LoVo (cell line): ENCODE results near the gene EPAS1.

Source experiments
- DNase-seq: peaks from one replicate; pipeline ENCODE4 v3.0.0-alpha.2; 2016; ENCODE audit warnings: low spot score

Gene EPAS1

DNA sequence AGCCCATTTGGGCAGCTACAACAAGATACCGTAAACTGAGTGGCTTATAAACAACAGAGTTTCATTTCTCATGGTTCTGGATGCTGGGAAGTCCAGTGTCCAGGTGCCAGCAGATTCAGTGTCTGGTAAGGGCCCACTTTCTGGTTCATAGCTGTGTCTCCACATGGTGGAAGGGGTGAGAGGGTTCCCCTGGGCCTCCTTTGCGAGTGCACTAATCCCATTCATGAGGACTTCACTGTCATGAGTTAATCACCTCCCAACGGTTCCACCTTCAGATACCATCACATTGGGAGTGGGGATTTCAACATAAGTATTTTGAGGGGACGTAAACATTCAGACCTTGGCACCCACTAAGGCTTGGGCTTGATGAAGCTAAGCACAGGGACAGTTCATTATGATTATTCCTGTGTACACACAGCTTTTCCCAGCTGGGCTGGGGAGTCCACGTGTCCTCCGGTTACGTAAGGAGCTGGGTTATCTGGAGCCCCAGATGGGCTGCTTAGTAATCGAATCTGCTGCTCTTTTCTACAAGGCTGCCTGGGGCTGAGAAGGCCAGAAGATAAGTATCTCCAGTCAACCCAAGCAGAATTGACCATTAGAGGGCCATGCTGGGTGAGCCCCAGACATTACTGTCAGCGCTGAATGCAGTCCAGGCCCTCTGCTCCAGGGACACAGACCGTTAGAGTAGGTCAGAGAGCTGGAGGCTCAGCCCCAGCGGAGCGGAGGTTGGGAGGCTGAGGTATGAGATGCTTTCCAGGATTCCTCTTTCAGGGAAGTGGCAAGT lies 42.7 kb downstream of the EPAS1 start:
- no peak for DNase-seq

DNA sequence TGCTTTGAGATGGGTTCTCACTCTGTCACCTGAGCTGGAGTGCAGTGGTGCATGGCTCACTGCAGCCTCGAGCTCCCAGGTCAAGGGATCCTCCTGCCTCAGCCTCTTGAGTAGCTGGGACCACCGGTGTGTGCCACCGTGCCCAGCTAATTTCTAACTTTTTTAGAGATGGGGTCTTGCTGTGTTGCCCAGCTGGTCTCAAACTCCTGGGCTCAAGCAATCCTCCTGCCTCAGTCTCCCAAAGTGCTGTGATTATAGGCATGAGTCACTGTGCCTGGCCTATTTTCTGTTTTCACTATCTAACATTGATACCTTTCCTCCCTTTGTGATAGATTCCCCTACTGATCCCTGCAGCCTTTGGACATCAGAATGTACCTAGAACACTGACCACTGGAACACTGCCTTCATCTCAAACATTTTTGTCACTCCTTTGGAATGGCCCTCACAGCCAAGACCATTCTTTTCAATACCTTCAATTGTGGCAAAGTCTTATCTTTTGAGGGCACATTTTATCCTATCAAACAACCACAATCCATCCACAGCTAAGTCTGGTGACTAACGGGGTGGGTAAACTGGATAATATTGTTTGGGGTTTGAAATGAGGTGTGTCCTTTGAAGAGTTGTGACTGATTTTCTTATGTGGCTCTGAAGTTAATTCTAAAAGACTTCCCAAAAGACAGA lies 43.7 kb downstream of the EPAS1 start:
- DNase-seq: no peak

DNA sequence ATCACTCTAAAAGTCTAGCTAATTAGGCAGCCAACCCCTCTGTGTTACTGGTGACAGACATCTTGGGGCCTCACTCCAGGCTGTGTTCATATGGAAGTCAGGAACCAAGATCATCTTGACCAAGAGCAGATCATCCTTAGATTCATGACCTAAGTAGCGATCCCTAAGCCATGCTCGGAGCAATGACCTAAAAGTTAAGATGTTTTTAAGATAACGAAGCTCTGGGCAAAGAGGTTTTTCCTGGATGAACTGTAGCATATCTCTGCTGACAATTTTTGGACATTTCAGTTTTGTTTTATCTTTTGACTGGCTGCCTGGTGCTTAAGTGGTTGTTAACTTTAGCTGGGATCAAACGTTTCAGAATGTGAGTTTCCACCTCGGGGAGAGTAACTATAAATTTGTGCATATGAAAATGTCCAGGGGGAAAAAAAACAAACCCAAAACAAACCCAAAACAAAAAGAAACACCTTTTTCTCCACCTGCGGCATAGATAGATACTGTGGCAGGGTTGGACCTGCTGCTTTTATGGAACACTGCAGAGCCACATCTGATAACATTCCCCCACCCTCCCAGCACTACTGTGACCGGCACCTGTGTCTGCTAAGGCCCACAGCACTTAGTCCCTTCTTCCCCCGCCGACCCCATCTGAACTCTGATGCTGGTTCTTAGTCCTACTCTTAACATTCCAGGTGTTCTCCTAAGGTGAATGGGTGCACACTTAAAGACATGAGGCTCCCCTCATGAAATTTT lies 45.5 kb downstream of the EPAS1 start:
- DNase-seq: no peak

- no peak for DNase-seq
Measured at GRCh38 chr2:46344706-46345105, 47.5 kb downstream of the EPAS1 start.

DNA sequence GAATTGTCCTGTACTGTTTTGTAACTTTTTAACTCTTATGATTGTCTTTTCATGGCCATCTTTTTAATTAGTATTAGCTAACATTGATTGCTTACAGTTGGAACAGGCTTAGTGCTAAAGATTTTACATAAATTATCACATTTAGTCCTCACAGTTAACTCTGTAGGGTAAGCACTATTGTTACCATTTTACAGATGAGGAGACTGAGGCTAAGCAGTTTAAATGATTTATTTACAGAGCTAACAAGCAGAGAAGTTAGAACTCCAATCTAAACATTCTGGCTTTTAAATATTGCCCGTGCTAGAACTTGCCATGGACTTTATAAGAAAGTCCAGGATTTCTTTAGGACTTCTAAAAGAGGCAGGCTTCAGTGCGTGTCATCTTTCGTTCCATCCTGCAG lies 48.6 kb downstream of the EPAS1 start:
- DNase-seq: no peak

- DNase-seq: no peak
Measured at GRCh38 chr2:46346719-46347118, 49.5 kb downstream of the EPAS1 start.

DNA sequence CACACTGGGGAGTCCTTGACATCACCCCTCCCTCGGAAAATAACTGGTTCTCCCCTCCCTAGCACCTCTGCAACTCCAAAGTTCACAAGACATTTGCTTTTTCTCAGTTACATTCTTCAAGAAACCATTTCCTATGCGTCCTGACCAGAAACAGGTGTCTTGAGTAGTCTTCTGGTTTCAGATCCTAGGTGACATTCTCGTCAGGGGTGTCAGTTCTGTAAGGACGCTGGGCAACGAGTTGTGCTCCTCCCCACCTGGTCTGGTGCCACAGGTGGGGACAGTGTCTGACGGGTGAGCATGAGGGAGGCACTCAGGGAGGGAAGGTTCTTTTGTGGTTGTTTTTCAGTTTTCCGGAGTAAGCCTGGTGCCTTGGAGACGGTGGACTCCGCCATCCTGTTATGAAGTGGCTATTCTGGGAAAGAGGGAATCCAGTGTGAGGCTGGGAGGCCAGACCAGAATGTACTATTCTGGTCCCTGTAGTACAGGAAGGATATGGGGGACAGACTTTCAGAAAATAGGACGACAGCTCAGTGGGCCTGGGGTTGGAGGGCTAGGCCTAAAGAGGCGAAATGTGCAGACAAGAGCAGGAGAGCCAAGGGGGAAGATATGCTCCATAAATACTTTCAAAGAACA lies 50.6 kb downstream of the EPAS1 start:
- no peak for DNase-seq

- no peak for DNase-seq
Measured at GRCh38 chr2:46349115-46349547, 51.9 kb downstream of the EPAS1 start.

- no peak for DNase-seq
Measured at GRCh38 chr2:46350029-46350689, 53.0 kb downstream of the EPAS1 start.

- no peak for DNase-seq
Measured at GRCh38 chr2:46351098-46351749, 54.0 kb downstream of the EPAS1 start.

- no peak for DNase-seq
Measured at GRCh38 chr2:46351750-46352138, 54.5 kb downstream of the EPAS1 start.

DNA sequence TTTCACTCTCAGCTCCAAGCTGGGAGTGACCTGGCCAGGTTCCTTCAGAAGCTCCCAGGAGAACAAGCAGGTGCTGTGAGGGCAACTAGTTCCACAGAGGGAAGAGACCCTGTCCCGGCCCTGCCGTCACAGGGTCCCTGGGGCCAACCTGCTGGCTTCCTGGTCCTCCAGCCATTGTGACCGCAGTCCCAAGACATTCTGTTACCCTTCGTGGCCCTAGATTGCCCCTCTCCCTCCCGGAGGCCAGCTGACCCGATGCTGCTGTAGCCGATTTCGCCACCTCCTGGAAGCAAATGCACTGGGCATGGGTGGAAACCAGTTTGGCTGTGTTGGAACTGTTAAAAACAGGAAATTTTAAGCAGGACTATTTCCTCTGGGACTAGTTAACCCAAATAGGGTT lies 55.4 kb downstream of the EPAS1 start:
- no peak for DNase-seq

DNA sequence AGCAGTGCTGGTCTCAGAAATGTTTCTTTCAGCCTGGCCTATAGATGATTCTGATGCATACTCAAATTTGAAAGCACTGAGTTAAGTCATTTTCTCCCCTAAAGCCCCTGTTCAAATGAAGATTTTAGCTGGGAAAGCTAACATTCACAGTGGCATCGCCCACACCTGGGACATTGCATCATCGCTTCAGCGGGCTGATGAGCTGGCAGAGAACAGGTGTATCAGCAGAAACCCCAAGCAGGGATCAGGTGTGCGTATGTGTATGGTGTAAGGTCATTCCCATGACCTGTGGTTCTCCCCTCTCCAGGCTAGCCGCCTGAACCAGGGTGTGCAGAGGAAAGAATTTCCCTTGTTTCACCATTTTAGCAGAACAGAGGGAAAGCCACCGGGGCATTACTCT lies 56.3 kb downstream of the EPAS1 start:
- no peak for DNase-seq

GRCh38 chr2:46355756-46356155 lies 58.5 kb downstream of the EPAS1 start:
- DNase-seq: no peak

DNA sequence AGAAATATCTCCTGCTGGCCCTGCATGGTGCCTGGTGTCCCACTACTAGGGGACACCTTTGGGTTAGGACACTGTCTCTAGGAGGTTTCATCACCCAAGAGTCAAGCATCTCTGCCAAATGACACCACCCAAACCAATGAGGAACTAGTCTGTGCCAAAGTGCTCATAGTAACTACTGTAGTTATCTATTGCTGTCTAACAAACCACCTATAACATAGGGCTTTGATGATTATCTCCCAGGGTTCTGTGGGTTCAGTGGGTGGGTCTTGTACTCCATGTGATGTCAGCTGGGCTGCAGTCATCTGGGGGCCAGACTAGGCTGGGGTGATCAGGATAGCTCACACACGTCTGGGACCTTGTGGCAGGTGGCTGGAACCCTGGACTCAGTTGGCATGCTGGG lies 59.8 kb downstream of the EPAS1 start:
- DNase-seq: no peak

DNA sequence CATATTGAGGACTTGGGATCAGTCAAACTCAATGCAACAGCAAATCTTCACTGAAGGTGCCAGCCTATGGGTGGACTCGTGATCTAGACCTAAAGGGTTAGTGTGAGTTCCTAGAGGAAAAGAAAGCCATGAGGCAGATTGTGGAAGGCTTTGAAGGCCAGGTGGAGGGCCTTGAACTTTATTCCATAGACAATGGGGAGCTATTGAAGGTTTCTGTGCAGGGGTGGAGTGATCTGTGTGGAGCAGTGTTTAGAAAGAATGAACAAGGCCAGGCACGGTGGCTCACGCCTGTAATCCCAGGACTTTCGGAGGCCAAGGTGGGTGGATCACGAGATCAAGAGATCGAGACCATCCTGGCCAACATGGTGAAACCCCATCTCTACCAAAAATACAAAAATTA lies 61.5 kb downstream of the EPAS1 start:
- DNase-seq: no peak

DNA sequence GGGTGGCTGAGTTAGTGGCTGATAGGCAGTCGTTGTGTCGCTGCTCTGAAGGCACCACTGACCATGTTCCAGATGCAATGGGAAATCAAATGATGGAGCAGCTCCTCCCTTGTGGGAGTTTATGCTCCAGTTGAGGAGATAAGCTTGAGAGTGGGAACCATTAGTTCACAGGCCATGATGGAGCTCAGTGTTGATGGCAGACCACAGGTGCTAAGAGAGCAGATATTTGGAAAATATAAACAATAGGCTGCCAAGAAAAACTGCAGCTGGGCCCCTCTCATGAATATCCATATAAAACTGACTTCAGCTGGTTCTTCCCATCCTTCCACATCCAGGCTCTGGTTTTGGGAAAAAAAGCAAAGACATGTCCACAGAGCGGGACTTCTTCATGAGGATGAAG lies 63.1 kb downstream of the EPAS1 start:
- no peak for DNase-seq

DNA sequence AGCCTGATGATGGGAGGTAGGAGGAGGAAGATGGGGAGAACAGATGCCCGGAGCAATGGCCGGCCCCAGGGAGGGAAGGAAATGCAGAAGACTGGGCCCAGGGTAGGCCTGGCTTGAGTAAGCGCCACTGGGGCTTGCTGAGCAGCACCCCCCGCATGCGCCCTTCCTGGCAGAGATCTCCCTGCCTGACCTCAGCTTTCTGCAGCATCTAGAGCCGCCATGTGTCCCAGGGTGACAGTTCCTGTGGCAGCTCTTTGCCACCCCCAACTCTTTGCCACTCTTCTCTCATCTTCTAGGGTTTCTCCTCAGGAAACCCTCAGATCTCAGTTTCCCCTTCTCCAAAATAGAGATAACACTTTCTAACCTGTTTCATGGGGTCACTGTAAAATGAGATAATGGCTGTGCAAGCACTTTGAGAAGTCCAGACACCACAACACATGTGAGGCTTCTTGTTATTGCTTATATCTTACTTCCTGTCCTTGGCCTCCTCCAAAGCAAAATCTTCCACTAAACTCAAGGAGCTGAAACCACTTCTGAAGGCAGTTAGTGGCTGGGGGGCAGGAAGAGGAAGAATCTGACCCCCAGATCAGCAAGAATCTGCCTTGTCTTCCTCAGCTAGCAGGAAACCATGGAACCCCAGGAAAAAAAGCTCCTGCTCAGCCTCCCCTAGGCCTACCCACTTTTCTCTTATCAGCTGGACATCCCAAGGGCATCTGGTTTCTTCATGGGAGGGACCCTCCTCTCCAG lies 64.9 kb downstream of the EPAS1 start:
- no peak for DNase-seq

DNA sequence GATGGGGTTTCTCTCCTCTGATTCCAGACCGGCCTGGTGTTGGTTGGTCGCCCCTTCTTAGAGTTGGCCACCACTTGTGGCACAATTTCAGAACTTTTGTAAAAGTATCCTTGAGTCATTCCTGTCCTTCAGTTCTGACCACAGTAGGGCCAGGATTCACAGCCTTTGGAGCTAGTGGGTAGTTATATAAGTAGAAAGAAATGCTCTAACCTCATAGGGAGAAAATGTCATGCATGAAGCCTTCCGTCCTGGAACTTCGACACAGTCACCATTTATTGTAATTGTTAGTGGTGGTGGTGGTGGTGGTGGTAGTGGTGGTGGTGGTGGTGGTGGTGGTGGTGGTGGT lies 65.4 kb downstream of the EPAS1 start:
- DNase-seq: no peak

DNA sequence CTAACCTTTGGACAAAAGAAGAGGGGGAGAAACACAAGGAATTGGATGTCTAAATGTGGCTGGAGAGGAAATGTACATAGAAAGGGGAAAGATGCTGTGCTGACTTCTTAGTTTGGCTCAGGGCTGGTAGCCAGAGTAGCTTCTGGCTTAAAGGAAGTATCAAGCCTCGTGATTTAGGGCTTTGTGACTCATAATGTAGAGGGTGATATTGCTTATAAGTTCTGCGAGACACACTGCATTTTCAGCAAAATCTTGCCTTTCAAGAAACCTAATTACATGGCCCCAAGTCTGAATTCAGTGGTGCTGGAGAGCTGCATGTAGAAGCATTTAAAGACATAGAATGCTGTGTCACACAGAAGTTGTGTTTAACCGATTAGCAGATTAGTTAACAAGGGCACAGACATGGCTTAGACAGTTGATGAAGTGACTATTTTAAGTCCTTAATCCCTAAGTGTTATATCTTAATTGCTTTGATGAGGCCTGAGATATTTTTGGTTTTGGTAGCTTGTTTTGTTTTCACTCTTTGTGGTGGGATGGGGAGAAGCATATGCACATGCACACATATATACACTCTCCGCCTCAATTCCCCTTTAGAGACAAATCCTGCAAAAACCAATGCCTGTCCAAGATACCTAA lies 66.4 kb downstream of the EPAS1 start:
- no peak for DNase-seq
